ENCODE results near the gene LRRC8A.
"Not testable (repeated sequence)": the region's sequence is repeated elsewhere in the genome, so short reads cannot be mapped to it uniquely, and the experiment has no call there.

The LRRC8A gene

GRCh38 chr9:128863647-128864046, 18.3 kb upstream of the LRRC8A start:
- no peak for DNase-seq (ENCODE audit: low read depth, low spot score)

DNA sequence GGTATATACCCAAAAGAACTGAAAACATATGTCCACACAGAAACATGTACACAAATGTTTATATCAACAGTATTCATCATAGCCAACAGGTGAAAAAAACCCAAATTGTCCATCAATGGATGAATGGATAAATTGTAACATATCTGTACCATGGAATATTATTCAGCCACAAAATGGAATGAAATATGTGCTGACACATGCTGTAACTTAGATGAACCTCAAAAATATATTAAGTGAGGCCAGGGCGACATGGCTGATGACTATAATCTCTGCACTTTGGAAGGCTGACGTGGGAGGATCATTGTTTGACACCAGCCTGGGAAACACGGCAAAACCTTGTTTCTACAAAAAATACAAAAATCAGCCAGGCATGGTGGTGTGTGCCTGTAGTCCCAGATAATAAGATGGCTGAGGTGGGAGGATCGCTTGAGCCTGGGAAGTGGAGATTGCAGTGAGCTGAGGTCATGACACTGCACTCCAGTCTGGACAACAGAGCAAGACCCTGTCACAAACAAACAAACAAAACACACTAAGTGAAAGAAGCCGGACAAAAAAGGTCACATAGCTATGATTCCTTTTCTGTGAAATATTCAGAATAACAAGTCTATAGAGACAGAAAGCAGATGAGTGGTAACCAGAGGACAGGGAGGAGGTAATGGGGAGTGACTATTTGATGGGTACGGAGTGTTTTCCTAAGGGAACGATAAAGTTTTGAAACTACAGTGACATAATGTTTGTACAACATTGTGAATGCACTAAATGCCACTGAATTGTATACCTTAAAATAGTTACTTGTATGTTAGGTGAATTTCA, 11.6 kb upstream of the LRRC8A start:
- DNase-seq (ENCODE audit: low read depth, low spot score) = no peak

- not testable (repeated sequence) for DNase-seq (ENCODE audit: low read depth, low spot score)
Measured at GRCh38 chr9:128870941-128871265, 11.0 kb upstream of the LRRC8A start.

GRCh38 chr9:128877852-128878251, 4.1 kb upstream of the LRRC8A start:
- DNase-seq (ENCODE audit: low read depth, low spot score) = no peak

- no peak for DNase-seq (ENCODE audit: low read depth, low spot score)
Measured at GRCh38 chr9:128882677-128883603, 1.0 kb downstream of the LRRC8A start.

DNA sequence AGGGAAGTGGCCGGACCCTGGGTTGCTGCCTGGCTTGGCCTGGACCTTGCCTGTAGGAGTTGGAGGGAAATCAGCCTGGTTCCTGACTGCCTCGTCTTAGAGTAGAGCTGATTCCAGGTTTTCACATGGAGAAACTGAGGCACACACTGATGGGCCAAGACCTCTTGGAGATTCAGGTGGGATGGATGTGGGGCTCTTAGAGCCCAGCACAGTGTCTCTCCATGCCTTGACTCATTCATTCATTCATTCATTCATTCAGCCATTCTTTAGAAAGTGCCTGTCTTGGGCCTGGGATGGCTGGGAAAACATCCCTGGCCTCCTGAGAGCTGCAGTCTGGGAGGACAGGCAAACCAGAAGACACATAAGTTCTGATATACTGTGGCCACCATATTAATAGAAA, 2.2 kb downstream of the LRRC8A start:
- no peak for DNase-seq (ENCODE audit: low read depth, low spot score)

GRCh38 chr9:128885376-128885775, 3.4 kb downstream of the LRRC8A start:
- DNase-seq (ENCODE audit: low read depth, low spot score) = no peak

- DNase-seq (ENCODE audit: low read depth, low spot score) = no peak
Measured at GRCh38 chr9:128885798-128886197, 3.9 kb downstream of the LRRC8A start.

DNA sequence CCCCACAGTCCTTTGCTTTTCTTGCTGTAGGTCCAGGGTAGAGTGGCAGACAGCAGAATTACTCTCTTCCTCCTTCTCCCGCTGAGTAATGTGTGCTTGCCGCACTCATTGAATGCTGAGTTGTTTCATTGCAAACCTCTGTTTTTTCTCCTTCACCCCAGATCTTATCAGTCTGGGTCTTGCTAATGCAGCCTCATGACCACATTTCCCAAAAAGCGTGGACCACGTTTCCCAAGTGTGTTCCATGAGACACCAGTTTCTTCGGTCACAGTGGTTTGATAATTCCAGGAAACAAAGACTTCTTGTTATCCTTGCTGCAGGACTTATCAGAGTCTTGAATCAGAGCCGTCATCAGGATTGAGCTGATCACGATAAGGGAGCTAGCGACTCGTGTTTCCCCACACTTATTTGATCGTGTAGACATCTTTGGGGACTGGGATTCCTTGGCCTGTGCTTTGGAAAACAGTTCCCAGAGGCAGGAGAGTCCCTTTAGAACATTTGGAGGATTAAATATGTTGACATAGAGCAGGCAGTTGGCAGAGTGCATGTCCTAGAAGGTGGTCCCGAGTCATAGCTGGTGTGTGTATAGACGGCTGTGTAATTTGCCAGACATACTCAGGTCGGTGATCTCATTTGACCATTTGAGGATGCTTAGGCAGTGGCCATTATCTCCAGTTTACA, 4.4 kb downstream of the LRRC8A start:
- no peak for DNase-seq (ENCODE audit: low read depth, low spot score)

DNA sequence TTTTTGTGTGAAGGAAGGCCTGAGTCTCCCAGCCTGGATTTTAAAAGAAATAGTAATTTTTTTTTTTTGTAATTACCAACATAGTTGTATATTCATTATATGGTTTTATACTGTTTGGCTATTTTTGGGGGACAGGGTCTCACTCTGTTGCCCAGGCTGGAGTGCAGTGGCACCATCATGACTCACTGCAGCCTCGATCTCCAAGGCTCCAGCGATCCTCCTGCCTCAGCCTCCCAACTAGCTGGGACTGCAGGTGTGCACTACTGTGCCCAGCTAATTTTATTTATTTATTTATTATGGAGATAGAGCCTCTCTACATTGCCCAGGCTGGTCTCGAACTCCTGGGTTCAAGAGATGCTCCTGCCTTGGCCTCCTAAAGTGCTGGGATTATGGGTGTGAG, 5.1 kb downstream of the LRRC8A start:
- no peak for DNase-seq (ENCODE audit: low read depth, low spot score)

GRCh38 chr9:128887914-128888350, 6.0 kb downstream of the LRRC8A start:
- peak; percentile 69 for DNase-seq (ENCODE audit: low read depth, low spot score)

DNA sequence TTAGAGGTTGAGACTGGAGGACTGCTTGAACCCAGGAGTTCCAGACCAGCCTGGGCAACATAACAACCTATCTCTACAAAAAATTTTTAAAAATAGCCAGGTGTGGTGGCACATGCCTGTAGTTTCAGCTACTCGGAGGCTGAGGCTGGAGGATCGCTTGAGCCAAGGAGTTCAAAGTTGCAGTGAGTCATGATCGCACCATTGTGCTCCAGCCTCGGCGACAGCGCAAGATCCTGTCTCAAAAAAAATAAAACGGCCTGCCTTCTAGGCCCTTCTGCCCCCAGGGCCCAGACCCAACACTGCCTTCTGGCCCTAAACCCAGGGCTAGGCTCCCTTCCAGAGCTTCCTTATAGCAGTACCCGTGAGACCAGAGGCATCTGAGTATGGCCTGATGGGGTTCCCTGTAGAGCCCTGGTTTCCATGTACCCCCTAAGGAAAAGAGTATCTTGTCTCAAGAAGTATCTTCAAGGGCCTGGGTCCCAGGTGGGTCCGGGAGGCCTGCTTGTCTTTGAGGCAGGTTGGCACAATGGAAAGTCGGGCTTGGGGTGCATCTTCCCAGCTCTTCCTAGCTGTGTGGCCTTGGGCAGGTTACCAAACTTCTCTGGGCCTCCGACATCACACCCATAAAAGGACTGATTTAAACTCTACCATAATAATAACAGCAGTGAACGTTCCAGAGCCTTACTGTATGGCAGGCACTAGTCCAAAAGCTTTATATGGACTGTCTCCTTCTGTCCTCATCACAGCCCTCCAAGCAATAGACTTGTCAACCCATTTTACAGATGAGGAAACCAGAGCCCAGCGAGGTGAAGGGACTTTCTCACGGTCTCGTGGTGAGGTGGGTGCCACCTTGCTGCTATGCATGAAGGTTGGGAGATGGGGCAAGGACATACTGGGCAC, 9.6 kb downstream of the LRRC8A start:
- DNase-seq (ENCODE audit: low read depth, low spot score) = no peak

GRCh38 chr9:128892221-128892921, 10.4 kb downstream of the LRRC8A start:
- DNase-seq (ENCODE audit: low read depth, low spot score) = peak; percentile 36

GRCh38 chr9:128893354-128893753, 11.4 kb downstream of the LRRC8A start:
- DNase-seq (ENCODE audit: low read depth, low spot score) = no peak

GRCh38 chr9:128894764-128895163, 12.8 kb downstream of the LRRC8A start:
- DNase-seq (ENCODE audit: low read depth, low spot score) = no peak

- peak; percentile 49 for DNase-seq (ENCODE audit: low read depth, low spot score)
Measured at GRCh38 chr9:128895556-128895955, 13.6 kb downstream of the LRRC8A start.

- DNase-seq (ENCODE audit: low read depth, low spot score) = no peak
Measured at GRCh38 chr9:128898382-128898781, 16.4 kb downstream of the LRRC8A start.

- DNase-seq (ENCODE audit: low read depth, low spot score) = no peak
Measured at GRCh38 chr9:128898845-128899565, 17.1 kb downstream of the LRRC8A start.

DNA sequence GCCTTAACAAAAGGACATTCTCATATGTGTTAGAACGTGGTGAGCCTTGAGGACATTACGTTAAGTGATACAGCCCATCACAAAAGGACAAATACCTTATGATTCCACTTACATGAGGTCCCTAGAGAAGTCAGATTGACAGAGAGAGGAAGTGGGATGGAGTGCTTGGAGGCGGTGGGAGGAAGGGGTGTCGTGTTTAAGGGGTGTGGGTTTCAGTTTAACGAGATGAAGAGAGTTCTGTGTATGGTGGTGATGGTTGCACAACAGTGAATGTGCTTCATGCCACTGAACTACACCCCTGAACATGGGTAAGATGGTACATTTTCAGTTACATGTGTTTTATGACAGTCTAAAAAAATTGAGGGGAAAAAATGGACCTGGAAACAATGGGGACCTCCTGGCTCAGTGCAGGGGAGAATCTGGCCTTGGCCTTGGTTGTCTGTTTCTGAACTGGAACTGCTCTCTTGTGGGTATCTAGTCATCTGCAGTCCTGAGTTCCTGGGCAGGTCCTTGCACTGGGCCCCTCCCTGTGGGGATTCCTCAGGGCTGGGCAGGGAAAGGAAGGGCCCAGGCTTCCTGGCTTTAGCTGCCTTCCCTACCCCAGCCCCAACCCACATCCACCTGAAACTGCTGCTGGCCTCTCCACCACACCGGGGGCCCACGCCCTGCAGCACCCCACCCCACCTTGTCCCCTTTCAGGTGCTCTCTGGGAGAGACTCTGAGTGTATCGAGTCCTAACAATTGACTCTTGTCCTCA, 17.8 kb downstream of the LRRC8A start:
- no peak for DNase-seq (ENCODE audit: low read depth, low spot score)

Measured in smooth muscle cell of the brain vasculature (primary cell).